SK-N-SH treated with all-trans-retinoic acid at 6 μM for 48 hours (cell line): ENCODE measurements around the gene ABCC11.

Source experiments
- ATAC-seq: fragments of 200-7000 bp; cut with Tn5 transposase; 3 replicates; pipeline ENCODE4 v1.9.1; 2020; ENCODE audit warnings: mild to moderate bottlenecking, moderate library complexity
- BACH2 ChIP-seq: fragments of 250-450 bp; sonication (Bioruptor Pico); IDR thresholded peaks from 2 replicates; pipeline ENCODE4 v1.9.0; 2021; ENCODE audit warnings: mild to moderate bottlenecking, borderline replicate concordance
- CSDC2 ChIP-seq: fragments of 250-450 bp; sonication (Bioruptor Pico); IDR thresholded peaks from 2 replicates; pipeline ENCODE4 v1.5.0; 2020; ENCODE audit warnings: mild to moderate bottlenecking, moderate library complexity
- ESRRG ChIP-seq: fragments of 250-450 bp; sonication (Bioruptor Pico); IDR thresholded peaks from 2 replicates; pipeline ENCODE4 v1.6.1; 2021; ENCODE audit warnings: mild to moderate bottlenecking
- ISL1 ChIP-seq: fragments of 250-450 bp; sonication (Bioruptor Pico); IDR thresholded peaks from 2 replicates; pipeline ENCODE4 v2.1.2; 2022; ENCODE audit warnings: mild to moderate bottlenecking, moderate library complexity
- TCF4 ChIP-seq: fragments of 250-450 bp; sonication (Bioruptor Pico); IDR thresholded peaks from 2 replicates; pipeline ENCODE4 v1.8.0; 2021; ENCODE audit warnings: mild to moderate bottlenecking, moderate library complexity, borderline replicate concordance
- ZC3H10 ChIP-seq: fragments of 250-450 bp; sonication (Bioruptor Pico); IDR thresholded peaks from 2 replicates; pipeline ENCODE4 v1.5.1; 2021; ENCODE audit warnings: mild to moderate bottlenecking, moderate library complexity
- ZNF565 ChIP-seq: fragments of 450-650 bp; formaldehyde crosslinking; conservative IDR thresholded peaks from 2 replicates; pipeline ENCODE4 v1.5.0; 2020; ENCODE audit warnings: low read depth, mild to moderate bottlenecking, moderate library complexity
- ZNF70 ChIP-seq: fragments of 450-650 bp; formaldehyde crosslinking; IDR thresholded peaks from 2 replicates; pipeline ENCODE4 v1.5.0; 2020; ENCODE audit warnings: mild to moderate bottlenecking, moderate library complexity
- ZNF8 ChIP-seq: fragments of 450-650 bp; formaldehyde crosslinking; IDR thresholded peaks from 2 replicates; pipeline ENCODE4 v1.5.0; 2020; ENCODE audit warnings: mild to moderate bottlenecking, moderate library complexity
- TF ChIP-seq, protein P1 (sequence below): fragments of 250-450 bp; sonication (Bioruptor Pico); IDR thresholded peaks from 2 replicates; pipeline ENCODE4 v1.5.0; 2020; ENCODE audit warnings: mild to moderate bottlenecking, moderate library complexity
- TF ChIP-seq, protein P2 (sequence below): fragments of 250-450 bp; sonication (Bioruptor Pico); IDR thresholded peaks from 2 replicates; pipeline ENCODE4 v1.8.0; 2021; ENCODE audit warnings: low read depth, mild to moderate bottlenecking, moderate library complexity, borderline replicate concordance
- TF ChIP-seq, protein P3 (sequence below): fragments of 250-450 bp; sonication (Bioruptor Pico); IDR thresholded peaks from 2 replicates; pipeline ENCODE4 v1.5.1; 2021; ENCODE audit warnings: mild to moderate bottlenecking, moderate library complexity
- TF ChIP-seq, protein P4 (sequence below): fragments of 250-450 bp; sonication (Bioruptor Pico); IDR thresholded peaks from 2 replicates; pipeline ENCODE4 v1.5.1; 2020; ENCODE audit warnings: low read depth, mild to moderate bottlenecking, moderate library complexity
- TF ChIP-seq, protein P5 (sequence below): fragments of 250-450 bp; sonication (Bioruptor Pico); IDR thresholded peaks from 2 replicates; pipeline ENCODE4 v1.8.0; 2020; ENCODE audit warnings: mild to moderate bottlenecking, moderate library complexity, borderline replicate concordance

ABCC11 gene

DNA sequence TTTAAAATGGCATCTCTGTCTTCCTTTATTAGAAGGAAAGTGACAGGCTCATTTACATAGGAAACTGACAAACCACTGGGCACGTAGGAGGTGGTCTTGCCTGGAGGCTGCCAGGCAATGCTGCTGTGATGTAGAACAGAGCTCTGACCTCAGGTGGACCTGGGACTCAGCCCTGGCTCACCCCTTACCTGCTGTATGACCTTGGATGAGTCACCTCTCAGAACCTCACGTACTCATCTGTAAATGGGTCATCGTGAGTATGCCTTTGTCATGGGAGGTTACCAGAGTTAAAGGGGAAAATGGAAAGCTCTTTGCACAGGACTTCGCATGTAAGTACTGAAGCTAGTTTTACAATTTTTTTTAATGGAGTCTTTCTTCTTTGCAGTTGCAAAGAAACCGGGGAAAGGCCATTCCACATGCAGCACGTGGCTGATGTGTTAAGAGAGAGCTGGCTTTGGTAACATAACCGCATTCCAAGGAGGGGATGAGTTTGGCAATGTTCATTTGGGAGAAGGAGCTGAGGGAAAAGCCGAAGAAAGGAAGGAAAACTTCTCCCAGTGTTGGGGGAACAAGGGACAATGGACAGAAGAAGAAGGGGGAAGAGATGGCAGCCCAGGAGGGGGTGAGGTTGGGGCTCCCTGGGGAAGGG is 40.6 kb downstream of the ABCC11 start (continued):
- TF ChIP-seq, protein P1, sequence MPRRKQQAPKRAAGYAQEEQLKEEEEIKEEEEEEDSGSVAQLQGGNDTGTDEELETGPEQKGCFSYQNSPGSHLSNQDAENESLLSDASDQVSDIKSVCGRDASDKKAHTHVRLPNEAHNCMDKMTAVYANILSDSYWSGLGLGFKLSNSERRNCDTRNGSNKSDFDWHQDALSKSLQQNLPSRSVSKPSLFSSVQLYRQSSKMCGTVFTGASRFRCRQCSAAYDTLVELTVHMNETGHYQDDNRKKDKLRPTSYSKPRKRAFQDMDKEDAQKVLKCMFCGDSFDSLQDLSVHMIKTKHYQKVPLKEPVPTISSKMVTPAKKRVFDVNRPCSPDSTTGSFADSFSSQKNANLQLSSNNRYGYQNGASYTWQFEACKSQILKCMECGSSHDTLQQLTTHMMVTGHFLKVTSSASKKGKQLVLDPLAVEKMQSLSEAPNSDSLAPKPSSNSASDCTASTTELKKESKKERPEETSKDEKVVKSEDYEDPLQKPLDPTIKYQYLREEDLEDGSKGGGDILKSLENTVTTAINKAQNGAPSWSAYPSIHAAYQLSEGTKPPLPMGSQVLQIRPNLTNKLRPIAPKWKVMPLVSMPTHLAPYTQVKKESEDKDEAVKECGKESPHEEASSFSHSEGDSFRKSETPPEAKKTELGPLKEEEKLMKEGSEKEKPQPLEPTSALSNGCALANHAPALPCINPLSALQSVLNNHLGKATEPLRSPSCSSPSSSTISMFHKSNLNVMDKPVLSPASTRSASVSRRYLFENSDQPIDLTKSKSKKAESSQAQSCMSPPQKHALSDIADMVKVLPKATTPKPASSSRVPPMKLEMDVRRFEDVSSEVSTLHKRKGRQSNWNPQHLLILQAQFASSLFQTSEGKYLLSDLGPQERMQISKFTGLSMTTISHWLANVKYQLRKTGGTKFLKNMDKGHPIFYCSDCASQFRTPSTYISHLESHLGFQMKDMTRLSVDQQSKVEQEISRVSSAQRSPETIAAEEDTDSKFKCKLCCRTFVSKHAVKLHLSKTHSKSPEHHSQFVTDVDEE (CRISPR knock-in tag) = no peak
- TF ChIP-seq ZNF565 = no peak

DNA sequence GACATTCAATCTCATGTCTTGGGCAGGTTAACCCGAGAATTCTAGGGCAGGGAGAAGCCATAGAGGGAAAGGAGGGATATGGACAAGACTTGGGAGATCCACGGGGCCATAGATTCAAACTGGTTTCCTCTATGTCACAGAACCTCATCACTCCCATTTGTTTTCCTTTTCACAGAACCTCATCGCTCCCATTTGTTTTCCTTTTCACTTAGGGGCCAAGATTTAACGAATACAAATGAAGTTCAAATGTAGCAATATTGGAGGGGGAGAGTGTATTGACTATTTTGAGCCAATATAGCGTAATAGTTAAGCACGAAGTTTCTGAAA is 42.6 kb downstream of the ABCC11 start:
- ATAC-seq = no peak
- TF ChIP-seq, protein P2, sequence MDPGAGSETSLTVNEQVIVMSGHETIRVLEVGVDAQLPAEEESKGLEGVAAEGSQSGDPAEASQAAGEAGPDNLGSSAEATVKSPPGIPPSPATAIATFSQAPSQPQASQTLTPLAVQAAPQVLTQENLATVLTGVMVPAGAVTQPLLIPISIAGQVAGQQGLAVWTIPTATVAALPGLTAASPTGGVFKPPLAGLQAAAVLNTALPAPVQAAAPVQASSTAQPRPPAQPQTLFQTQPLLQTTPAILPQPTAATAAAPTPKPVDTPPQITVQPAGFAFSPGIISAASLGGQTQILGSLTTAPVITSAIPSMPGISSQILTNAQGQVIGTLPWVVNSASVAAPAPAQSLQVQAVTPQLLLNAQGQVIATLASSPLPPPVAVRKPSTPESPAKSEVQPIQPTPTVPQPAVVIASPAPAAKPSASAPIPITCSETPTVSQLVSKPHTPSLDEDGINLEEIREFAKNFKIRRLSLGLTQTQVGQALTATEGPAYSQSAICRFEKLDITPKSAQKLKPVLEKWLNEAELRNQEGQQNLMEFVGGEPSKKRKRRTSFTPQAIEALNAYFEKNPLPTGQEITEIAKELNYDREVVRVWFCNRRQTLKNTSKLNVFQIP (CRISPR knock-in tag) = no peak
- TF ChIP-seq ZC3H10 (CRISPR knock-in tag) (no peak), ZNF8 (CRISPR knock-in tag) (no peak), BACH2 (no peak), ZNF70 (no peak), CSDC2 (CRISPR knock-in tag) (no peak), ESRRG (CRISPR knock-in tag) (no peak), TCF4 (no peak)
- TF ChIP-seq, protein P3, sequence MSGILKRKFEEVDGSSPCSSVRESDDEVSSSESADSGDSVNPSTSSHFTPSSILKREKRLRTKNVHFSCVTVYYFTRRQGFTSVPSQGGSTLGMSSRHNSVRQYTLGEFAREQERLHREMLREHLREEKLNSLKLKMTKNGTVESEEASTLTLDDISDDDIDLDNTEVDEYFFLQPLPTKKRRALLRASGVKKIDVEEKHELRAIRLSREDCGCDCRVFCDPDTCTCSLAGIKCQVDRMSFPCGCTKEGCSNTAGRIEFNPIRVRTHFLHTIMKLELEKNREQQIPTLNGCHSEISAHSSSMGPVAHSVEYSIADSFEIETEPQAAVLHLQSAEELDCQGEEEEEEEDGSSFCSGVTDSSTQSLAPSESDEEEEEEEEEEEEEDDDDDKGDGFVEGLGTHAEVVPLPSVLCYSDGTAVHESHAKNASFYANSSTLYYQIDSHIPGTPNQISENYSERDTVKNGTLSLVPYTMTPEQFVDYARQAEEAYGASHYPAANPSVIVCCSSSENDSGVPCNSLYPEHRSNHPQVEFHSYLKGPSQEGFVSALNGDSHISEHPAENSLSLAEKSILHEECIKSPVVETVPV (CRISPR knock-in tag) = no peak
- TF ChIP-seq, protein P1 (CRISPR knock-in tag) = no peak
- TF ChIP-seq, all 23 proteins: peak for 0

DNA sequence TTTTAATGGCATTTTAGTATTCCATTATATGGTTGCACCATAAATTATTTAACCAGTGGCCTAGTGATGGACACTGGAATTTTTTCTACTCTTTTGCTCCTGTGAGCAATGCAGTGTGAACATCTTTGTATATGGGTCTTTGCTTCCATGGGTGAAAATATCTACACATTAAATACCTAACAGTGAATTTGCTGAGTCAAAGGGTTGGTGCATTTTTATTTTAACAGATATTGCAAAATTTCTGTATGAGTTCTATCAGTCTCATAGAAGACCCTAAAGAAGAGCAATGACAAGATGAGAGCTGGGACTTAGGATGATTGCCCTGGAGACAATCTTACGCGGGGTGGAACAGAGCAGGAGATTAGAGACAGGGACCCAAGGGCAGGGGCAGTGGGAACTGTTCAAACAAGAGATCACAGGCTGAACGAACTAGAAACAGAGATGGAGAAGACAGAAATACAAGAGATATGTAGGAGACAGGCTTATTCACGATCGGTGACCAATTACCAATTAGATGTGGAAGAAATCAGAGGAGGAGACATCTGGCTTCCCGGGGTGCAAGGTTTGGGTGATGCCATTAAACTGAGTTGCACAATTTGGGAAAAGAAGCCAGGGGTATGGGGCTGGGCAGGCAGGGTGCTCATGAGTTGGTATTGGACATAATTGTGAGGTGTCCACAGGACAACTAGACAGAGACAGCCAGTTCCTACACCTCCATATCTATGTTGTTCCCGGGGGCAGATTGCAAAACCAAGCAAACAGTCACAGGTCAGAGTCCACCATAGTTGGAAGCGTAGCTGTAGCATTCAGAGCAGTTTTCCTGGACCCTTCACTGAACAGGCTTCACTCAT is 43.1 kb downstream of the ABCC11 start:
- ATAC-seq = no peak
- no peak for TF ChIP-seq ISL1 (CRISPR knock-in tag)
- TF ChIP-seq, protein P1 (CRISPR knock-in tag) = no peak

DNA sequence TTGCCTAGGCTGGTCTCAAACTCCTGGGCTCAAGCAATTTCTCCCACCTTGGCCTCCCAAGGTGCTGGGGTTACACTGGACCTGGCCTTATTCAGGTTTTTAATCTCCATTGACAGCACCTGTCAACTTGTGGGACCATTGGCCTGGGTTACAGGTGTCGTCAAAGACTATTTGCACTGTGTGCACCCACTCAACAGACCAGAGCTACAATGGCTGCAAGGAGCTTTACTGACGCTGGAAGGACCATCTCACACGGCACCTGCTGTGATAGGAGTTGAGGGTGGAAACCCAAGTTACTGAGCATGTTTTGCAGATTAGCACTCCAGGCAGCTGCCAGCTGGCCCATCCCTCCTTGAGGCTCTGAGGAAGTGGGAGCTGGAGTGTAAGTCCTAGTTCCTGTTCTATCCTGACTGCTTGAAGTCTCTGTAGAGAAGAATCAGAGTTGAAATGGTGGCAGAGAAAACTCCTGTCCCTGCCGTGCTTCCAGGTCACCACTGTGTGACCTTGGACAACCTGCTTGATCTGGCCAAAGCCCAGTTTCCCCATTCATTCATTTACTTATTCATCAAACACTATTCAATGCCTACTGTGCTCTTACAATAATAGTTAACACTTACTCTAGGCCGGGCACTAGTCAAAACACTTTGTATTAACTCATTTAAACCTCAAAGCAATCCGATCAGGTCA is 45.7 kb downstream of the ABCC11 start:
- ATAC-seq = no peak
- TF ChIP-seq, protein P4, sequence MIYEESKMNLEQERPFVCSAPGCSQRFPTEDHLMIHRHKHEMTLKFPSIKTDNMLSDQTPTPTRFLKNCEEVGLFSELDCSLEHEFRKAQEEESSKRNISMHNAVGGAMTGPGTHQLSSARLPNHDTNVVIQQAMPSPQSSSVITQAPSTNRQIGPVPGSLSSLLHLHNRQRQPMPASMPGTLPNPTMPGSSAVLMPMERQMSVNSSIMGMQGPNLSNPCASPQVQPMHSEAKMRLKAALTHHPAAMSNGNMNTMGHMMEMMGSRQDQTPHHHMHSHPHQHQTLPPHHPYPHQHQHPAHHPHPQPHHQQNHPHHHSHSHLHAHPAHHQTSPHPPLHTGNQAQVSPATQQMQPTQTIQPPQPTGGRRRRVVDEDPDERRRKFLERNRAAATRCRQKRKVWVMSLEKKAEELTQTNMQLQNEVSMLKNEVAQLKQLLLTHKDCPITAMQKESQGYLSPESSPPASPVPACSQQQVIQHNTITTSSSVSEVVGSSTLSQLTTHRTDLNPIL (CRISPR knock-in tag) = no peak
- TF ChIP-seq, protein P5, sequence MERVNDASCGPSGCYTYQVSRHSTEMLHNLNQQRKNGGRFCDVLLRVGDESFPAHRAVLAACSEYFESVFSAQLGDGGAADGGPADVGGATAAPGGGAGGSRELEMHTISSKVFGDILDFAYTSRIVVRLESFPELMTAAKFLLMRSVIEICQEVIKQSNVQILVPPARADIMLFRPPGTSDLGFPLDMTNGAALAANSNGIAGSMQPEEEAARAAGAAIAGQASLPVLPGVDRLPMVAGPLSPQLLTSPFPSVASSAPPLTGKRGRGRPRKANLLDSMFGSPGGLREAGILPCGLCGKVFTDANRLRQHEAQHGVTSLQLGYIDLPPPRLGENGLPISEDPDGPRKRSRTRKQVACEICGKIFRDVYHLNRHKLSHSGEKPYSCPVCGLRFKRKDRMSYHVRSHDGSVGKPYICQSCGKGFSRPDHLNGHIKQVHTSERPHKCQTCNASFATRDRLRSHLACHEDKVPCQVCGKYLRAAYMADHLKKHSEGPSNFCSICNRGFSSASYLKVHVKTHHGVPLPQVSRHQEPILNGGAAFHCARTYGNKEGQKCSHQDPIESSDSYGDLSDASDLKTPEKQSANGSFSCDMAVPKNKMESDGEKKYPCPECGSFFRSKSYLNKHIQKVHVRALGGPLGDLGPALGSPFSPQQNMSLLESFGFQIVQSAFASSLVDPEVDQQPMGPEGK = no peak
- TF ChIP-seq, protein P3 (CRISPR knock-in tag) = no peak
- TF ChIP-seq ESRRG (CRISPR knock-in tag) = no peak
